ENCODE measurements around the gene MRPL54. TPM values are rescaled to one million over a fixed set of nuclear protein-coding genes. Genes with fewer than 3 reads are reported as not detected.
A peak's percentile ranks its signal among the peaks of the same experiment; 100 is the strongest.

The MRPL54 gene
- total RNA-seq, 1 donor from 2014 or later, result 43.5 TPM

- H3K27ac Mint-ChIP-seq (ENCODE audit: unreplicated experiment), result no peak overlapping the region
- Histone ChIP-seq H3K9me3 (ENCODE audit: insufficient read depth, low read depth, low read length) (no peaks in the 10 kb centered on the region), H4K20me1 (ENCODE audit: insufficient read depth, low read length) (no peaks in the 10 kb centered on the region), H3K27ac (ENCODE audit: low read depth, low read length) (no peak overlapping the region), H3K9ac (ENCODE audit: low read length) (no peak overlapping the region), H3K4me1 (ENCODE audit: insufficient read depth, low read length) (no peaks in the 10 kb centered on the region), H2AFZ (ENCODE audit: low read depth, low read length) (no peak overlapping the region), H3K27me3 (ENCODE audit: insufficient read depth, low read length) (no peaks in the 10 kb centered on the region), H3K79me2 (ENCODE audit: insufficient read depth, low read length) (no peaks in the 10 kb centered on the region), H3K36me3 (ENCODE audit: insufficient read depth, low read length) (no peaks in the 10 kb centered on the region), H3K4me3 (ENCODE audit: insufficient read depth, low read depth, low read length) (no peak overlapping the region), H3K4me2 (ENCODE audit: low read length) (no peak overlapping the region)
- peaks cover 16% of the 10 kb centered on the region for H3K27me3 Mint-ChIP-seq (ENCODE audit: low read depth, unreplicated experiment)
- DNase-seq (ENCODE audit: low read depth) (no peak), FAIRE-seq (no peak)
- H3K4me1 Mint-ChIP-seq (ENCODE audit: low read depth, unreplicated experiment), result no peaks in the 10 kb centered on the region
- H3K9me3 Mint-ChIP-seq (ENCODE audit: unreplicated experiment), result no peaks in the 10 kb centered on the region
- no peaks in the 10 kb centered on the region for H3K36me3 Mint-ChIP-seq (ENCODE audit: low read depth, unreplicated experiment)
- H3K4me3 Mint-ChIP-seq (ENCODE audit: unreplicated experiment), result no peak overlapping the region
- TF ChIP-seq CTCF (IDR thresholded peaks at IDR 0.05; ENCODE audit: insufficient read depth, low read depth, low read length) (no peak), EZH2 (IDR thresholded peaks at IDR 0.05; ENCODE audit: insufficient read depth, low read length) (no peak)
These were observed 24.8 kb upstream of the MRPL54 start for GRCh38 chr19:3737487-3738205.

DNA sequence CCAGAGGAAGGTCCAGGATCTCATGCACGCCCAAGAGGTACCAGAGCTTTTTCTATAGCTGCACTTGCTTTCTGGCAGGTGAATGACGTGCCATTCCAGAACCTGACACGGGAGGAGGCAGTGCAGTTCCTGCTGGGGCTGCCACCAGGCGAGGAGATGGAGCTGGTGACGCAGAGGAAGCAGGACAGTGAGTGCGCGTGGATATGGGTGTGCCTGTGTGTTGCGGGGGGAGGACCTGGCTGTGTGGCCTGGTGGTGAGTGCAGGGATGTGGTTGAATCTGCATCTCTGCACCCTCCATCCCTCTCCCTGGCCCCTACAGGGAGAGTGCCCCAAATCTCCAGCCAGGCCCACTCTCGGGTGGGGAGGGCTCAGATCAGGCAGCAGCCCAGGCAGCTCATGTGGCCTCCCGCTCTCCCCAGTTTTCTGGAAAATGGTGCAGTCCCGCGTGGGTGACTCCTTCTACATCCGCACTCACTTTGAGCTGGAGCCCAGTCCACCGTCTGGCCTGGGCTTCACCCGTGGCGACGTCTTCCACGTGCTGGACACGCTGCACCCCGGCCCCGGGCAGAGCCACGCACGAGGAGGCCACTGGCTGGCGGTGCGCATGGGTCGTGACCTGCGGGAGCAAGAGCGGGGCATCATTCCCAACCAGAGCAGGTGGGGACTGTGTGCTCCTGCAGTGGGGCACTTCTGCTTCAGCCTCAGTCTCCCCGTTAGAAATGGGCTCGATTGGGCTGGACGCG, 23.8 kb upstream of the MRPL54 start:
- no peak overlapping the region for H3K9ac ChIP-seq (ENCODE audit: low read length)
- no peak overlapping the region for H3K4me3 Mint-ChIP-seq (ENCODE audit: unreplicated experiment)
- no peak overlapping the region for H3K4me3 ChIP-seq (ENCODE audit: insufficient read depth, low read depth, low read length)
- H3K36me3 ChIP-seq (ENCODE audit: insufficient read depth, low read length), result no peaks in the 10 kb centered on the region
- no peak overlapping the region for H3K4me2 ChIP-seq (ENCODE audit: low read length)
- H3K4me1 Mint-ChIP-seq (ENCODE audit: low read depth, unreplicated experiment), result no peaks in the 10 kb centered on the region
- peaks cover 10% of the 10 kb centered on the region for H3K27me3 Mint-ChIP-seq (ENCODE audit: low read depth, unreplicated experiment)
- H4K20me1 ChIP-seq (ENCODE audit: insufficient read depth, low read length), result no peaks in the 10 kb centered on the region
- no peak for TF ChIP-seq EZH2 (IDR thresholded peaks at IDR 0.05; ENCODE audit: insufficient read depth, low read length)
- TF ChIP-seq CTCF (IDR thresholded peaks at IDR 0.05; ENCODE audit: insufficient read depth, low read depth, low read length), result no peak
- no peaks in the 10 kb centered on the region for H3K36me3 Mint-ChIP-seq (ENCODE audit: low read depth, unreplicated experiment)
- no peaks in the 10 kb centered on the region for H3K27me3 ChIP-seq (ENCODE audit: insufficient read depth, low read length)
- H3K27ac Mint-ChIP-seq (ENCODE audit: unreplicated experiment), result peak overlapping the region; percentile 47
- H3K9me3 ChIP-seq (ENCODE audit: insufficient read depth, low read depth, low read length), result no peaks in the 10 kb centered on the region
- no peak overlapping the region for H3K27ac ChIP-seq (ENCODE audit: low read depth, low read length)
- FAIRE-seq, result no peak
- H2AFZ ChIP-seq (ENCODE audit: low read depth, low read length), result no peak overlapping the region
- H3K9me3 Mint-ChIP-seq (ENCODE audit: unreplicated experiment), result no peaks in the 10 kb centered on the region
- DNase-seq (ENCODE audit: low read depth), result no peak
- H3K79me2 ChIP-seq (ENCODE audit: insufficient read depth, low read length), result no peaks in the 10 kb centered on the region
- H3K4me1 ChIP-seq (ENCODE audit: insufficient read depth, low read length), result no peaks in the 10 kb centered on the region

DNA sequence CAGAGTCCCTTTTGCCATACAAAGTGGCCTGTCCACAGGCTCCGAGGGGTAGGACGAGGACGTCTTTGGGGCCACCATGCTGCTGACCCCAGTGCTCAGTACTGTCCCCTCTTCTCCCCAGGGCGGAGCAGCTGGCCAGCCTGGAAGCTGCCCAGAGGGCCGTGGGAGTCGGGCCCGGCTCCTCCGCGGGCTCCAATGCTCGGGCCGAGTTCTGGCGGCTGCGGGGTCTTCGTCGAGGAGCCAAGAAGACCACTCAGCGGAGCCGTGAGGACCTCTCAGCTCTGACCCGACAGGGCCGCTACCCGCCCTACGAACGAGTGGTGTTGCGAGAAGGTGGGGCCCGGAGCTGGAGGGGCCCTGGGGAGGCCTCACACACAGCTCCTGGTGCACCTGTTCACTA, 22.1 kb upstream of the MRPL54 start:
- H3K4me3 ChIP-seq (ENCODE audit: insufficient read depth, low read depth, low read length), result no peak overlapping the region
- Mint-ChIP-seq H3K4me1 (ENCODE audit: low read depth, unreplicated experiment) (no peaks in the 10 kb centered on the region), H3K27me3 (ENCODE audit: low read depth, unreplicated experiment) (peaks cover 9% of the 10 kb centered on the region), H3K4me3 (ENCODE audit: unreplicated experiment) (no peak overlapping the region), H3K27ac (ENCODE audit: unreplicated experiment) (no peak overlapping the region), H3K9me3 (ENCODE audit: unreplicated experiment) (no peaks in the 10 kb centered on the region), H3K36me3 (ENCODE audit: low read depth, unreplicated experiment) (no peaks in the 10 kb centered on the region)
- TF ChIP-seq CTCF (IDR thresholded peaks at IDR 0.05; ENCODE audit: insufficient read depth, low read depth, low read length) (no peak), EZH2 (IDR thresholded peaks at IDR 0.05; ENCODE audit: insufficient read depth, low read length) (no peak)
- no peaks in the 10 kb centered on the region for H3K27me3 ChIP-seq (ENCODE audit: insufficient read depth, low read length)
- H3K4me2 ChIP-seq (ENCODE audit: low read length), result no peak overlapping the region
- H3K9me3 ChIP-seq (ENCODE audit: insufficient read depth, low read depth, low read length), result no peaks in the 10 kb centered on the region
- H3K4me1 ChIP-seq (ENCODE audit: insufficient read depth, low read length), result no peaks in the 10 kb centered on the region
- DNase-seq (ENCODE audit: low read depth) (no peak), FAIRE-seq (no peak)
- no peaks in the 10 kb centered on the region for H3K36me3 ChIP-seq (ENCODE audit: insufficient read depth, low read length)
- H4K20me1 ChIP-seq (ENCODE audit: insufficient read depth, low read length), result no peaks in the 10 kb centered on the region
- no peaks in the 10 kb centered on the region for H3K79me2 ChIP-seq (ENCODE audit: insufficient read depth, low read length)
- H3K9ac ChIP-seq (ENCODE audit: low read length), result no peak overlapping the region
- H3K27ac ChIP-seq (ENCODE audit: low read depth, low read length), result no peak overlapping the region
- no peak overlapping the region for H2AFZ ChIP-seq (ENCODE audit: low read depth, low read length)
